Panc1 (cell line): ENCODE measurements around the gene RNF213.

Experiments
- POLR2AphosphoS5 ChIP-seq: IDR thresholded peaks from 2 replicates; pipeline ENCODE4 v1.6.1; 2012; ENCODE audit warnings: mild to moderate bottlenecking, low read depth, low read length, moderate library complexity
- SIN3A ChIP-seq: IDR thresholded peaks from 2 replicates; pipeline ENCODE4 v1.6.1; 2012; ENCODE audit warnings: low read depth, mild to moderate bottlenecking, low read length, moderate library complexity, borderline replicate concordance; ENCODE audit not compliant: insufficient read depth
- TCF7L2 ChIP-seq: IDR thresholded peaks from 2 replicates; pipeline ENCODE4 v1.6.1; 2011; ENCODE audit warnings: mild to moderate bottlenecking, low read depth, low read length, inconsistent platforms
- TF ChIP-seq, protein P1 (sequence below), 2 experiments: IDR thresholded peaks; 2 replicates each; pipeline ENCODE4 v1.6.1; 2011 to 2012; ENCODE audit warnings: low read depth in 2 of 2, control low read depth in 1 of 2, low read length in 1 of 2, mild to moderate bottlenecking in 1 of 2, moderate library complexity in 1 of 2; ENCODE audit not compliant: insufficient read depth in 1 of 2
- TF ChIP-seq, protein P2 (sequence below): fragments of 450-650 bp; IDR thresholded peaks from 2 replicates; pipeline ENCODE4 v1.5.1; 2017; ENCODE audit warnings: mild to moderate bottlenecking

DNA sequence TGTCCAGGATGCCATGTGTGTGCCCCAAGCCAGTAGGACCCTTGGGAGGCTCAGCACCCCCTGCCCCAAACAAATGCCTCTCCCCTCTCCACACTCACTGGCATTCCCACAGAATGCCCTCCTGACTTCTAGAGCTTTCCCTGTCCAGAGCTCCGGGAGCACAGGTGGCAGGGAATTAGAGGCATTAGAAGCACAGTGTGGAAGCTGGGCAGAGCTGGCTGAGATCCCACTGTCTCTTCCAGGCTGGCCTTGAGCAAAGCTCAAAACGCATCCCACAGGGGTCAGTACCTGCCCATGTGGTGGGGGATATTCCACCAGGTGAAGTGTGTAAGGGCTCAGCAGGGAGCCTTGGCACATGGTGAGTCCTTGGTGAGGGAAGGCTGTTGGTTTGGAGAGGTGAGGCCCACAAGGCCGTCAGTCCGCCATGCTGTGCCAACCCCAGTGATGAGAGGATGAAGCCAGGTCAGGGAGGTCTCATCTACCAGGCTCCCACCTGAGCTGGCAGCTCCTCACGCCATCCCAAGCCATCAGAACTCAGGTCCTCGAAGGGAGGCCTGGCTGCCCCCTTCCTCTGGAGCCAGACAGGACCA is 172.4 kb downstream of the RNF213 start:
- TF ChIP-seq, protein P1, sequence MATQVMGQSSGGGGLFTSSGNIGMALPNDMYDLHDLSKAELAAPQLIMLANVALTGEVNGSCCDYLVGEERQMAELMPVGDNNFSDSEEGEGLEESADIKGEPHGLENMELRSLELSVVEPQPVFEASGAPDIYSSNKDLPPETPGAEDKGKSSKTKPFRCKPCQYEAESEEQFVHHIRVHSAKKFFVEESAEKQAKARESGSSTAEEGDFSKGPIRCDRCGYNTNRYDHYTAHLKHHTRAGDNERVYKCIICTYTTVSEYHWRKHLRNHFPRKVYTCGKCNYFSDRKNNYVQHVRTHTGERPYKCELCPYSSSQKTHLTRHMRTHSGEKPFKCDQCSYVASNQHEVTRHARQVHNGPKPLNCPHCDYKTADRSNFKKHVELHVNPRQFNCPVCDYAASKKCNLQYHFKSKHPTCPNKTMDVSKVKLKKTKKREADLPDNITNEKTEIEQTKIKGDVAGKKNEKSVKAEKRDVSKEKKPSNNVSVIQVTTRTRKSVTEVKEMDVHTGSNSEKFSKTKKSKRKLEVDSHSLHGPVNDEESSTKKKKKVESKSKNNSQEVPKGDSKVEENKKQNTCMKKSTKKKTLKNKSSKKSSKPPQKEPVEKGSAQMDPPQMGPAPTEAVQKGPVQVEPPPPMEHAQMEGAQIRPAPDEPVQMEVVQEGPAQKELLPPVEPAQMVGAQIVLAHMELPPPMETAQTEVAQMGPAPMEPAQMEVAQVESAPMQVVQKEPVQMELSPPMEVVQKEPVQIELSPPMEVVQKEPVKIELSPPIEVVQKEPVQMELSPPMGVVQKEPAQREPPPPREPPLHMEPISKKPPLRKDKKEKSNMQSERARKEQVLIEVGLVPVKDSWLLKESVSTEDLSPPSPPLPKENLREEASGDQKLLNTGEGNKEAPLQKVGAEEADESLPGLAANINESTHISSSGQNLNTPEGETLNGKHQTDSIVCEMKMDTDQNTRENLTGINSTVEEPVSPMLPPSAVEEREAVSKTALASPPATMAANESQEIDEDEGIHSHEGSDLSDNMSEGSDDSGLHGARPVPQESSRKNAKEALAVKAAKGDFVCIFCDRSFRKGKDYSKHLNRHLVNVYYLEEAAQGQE (IDR thresholded peaks at IDR 0.05; ENCODE audit: insufficient read depth in 1 of 2, low read depth in 2 of 2, low read length in 1 of 2): no peak
- TF ChIP-seq, protein P2, sequence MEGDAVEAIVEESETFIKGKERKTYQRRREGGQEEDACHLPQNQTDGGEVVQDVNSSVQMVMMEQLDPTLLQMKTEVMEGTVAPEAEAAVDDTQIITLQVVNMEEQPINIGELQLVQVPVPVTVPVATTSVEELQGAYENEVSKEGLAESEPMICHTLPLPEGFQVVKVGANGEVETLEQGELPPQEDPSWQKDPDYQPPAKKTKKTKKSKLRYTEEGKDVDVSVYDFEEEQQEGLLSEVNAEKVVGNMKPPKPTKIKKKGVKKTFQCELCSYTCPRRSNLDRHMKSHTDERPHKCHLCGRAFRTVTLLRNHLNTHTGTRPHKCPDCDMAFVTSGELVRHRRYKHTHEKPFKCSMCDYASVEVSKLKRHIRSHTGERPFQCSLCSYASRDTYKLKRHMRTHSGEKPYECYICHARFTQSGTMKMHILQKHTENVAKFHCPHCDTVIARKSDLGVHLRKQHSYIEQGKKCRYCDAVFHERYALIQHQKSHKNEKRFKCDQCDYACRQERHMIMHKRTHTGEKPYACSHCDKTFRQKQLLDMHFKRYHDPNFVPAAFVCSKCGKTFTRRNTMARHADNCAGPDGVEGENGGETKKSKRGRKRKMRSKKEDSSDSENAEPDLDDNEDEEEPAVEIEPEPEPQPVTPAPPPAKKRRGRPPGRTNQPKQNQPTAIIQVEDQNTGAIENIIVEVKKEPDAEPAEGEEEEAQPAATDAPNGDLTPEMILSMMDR: no peak
- TF ChIP-seq POLR2AphosphoS5: no peak
- no peak for TF ChIP-seq SIN3A
- TF ChIP-seq TCF7L2: no peak
